GM19467 (cell line): ENCODE data around the gene OR1A1.
"Not testable (repeated sequence)": the region's sequence is repeated elsewhere in the genome, so short reads cannot be mapped to it uniquely, and the experiment has no call there.

Experiments used
- ATAC-seq: cut with Tn5 transposase; IDR thresholded peaks from one replicate; pipeline ENCODE4 v1.9.1; 2021; ENCODE audit warnings: mild to moderate bottlenecking, moderate library complexity; ENCODE audit not compliant: unreplicated experiment

The OR1A1 gene, protein sequence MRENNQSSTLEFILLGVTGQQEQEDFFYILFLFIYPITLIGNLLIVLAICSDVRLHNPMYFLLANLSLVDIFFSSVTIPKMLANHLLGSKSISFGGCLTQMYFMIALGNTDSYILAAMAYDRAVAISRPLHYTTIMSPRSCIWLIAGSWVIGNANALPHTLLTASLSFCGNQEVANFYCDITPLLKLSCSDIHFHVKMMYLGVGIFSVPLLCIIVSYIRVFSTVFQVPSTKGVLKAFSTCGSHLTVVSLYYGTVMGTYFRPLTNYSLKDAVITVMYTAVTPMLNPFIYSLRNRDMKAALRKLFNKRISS

DNA sequence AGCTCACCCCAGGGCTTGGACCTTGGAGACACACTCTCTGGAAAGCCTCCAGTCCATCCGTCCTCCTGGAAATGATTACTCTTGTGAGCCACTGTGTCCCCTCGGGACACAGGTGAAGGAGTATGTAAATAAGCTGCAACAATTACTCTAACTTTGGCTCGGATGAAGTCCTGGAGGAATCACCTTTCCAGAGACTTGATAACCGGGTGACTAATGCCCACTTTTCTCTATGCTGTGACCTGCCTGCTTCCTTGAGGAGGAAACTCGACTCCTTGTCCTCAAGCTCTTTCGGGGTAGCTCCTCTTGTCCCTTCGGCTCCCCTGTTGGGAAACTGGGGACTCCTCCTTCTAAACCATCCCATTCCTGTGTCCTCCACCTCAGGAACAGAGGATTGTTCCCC is at the start of gene OR1A1:
Gene OR1A1, plus strand, starts transcription at position 301 of the 400 bp plus-strand sequence. CDS start 7,954 bp downstream, outside the sequence.
- no peak for ATAC-seq

DNA sequence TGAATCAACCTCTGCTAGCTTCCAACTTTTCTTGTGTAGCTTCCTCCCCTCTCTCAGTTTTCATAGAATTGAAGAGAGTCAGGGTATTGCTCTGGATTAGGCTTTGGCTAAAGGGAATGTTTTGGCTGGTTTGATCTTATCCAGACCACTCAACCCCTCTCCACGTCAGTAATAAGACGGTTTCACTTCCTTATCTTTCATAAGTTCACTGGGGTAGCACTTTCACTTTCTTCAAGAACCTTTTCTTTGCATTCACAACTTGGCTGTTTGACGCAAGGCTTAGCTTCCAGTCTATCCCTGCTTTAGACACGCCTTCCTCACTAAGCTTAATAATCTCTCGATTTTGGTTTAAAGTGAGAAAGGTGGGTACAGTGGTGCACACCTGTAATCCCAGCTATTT is 39.9 kb upstream of the OR1A1 start:
- no peak for ATAC-seq

DNA sequence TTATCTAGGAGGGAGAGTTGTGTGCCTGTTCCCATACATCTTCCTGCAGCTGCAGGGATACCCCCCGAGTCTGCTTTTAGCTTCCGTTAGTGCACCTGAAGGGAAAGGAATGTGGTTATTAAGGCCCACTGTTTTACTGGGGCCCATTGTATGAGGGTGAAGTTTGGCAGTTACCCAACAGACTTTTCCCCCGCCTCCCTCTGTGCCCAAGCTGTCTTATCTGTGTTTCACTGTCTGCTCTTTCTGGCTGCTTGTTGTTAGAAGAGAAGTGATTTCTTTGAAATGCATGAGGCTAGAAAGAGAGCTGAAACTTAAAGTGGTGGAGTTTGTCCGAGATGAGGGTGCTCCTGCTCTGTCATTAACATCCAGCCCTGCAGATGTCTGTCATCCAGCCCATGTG is 17.5 kb upstream of the OR1A1 start:
- no peak for ATAC-seq

DNA sequence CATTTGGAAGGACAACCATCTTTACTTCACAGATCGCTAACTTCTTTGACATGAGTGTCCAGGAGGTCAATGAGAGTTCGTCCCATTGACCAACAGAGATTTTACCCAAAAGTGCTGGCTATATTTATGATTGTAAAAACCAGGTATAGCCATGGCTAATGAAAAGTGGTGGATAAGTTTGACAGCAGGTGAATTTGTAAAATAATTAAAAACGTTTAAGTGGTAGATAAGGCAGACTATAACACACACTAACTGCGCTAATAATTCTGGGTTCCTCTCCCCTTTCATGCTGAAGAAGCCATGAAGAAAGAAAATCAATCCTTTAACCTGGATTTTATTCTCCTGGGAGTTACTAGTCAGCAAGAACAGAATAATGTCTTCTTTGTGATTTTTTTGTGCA is 10.2 kb upstream of the OR1A1 start, which contains the start of gene OR1A2:
Gene OR1A2, plus strand, starts transcription at position 301 of the 400 bp plus-strand sequence. Its CDS starts 0 bp downstream, at position 301.
- no peak for ATAC-seq

DNA sequence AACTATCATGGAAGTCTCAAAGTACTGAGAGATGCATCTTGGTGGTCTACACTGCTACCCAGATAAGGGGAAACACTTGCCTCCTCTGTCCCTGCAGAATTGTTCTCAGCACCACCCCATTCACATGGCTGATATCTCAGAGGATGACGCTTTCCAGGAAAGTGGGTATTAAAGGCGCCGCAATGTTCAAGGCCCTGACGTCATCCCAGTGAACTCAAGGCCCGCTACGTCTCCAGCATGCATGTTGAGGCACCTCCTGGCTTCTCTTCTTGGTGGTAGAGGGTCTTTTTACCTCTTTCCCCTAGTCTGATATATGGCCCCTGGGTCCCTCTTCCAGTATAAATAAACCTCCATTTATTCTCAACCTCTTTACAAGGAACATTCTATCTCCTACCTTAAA is 1.0 kb downstream of the OR1A1 start:
- ATAC-seq = no peak

DNA sequence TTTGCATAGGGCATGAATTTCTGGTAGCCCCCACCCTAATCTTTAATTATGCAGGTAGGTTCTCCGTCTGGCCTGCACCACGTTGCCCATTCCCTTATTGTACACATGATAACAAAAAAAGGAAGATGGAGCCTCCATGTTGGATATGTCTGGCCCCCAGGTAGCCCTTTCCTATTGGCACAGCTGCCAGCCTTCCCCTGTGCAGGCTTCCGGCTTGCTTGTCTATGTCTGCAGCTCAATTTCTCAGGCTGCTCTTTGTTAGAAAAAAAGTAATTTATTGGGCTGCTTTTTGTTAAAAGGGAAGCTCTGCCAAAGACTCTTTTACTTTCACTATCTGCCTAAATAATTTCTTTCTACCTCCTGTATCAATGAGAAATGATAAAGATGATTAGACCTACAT is 5.5 kb downstream of the OR1A1 start:
- ATAC-seq = no peak

DNA sequence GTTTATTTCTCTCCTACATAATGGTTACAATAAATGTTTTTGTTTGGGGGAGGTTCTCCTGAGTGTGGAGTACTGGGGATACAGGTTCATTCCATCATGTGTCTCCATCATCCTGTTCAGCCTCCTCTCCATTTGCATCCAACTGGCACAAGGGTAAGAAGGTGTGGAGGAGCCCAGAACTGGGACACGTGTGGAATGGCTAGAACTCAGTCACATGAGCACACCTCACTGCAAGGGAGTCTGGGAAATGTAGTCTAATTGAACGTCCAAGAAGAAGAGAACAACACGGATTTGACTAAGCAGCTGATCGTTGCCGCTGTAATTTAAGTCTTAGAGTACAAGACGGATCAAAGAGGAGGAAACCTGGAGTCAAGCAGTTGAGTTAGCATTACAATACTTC is 6.1 kb downstream of the OR1A1 start:
- ATAC-seq = no peak

DNA sequence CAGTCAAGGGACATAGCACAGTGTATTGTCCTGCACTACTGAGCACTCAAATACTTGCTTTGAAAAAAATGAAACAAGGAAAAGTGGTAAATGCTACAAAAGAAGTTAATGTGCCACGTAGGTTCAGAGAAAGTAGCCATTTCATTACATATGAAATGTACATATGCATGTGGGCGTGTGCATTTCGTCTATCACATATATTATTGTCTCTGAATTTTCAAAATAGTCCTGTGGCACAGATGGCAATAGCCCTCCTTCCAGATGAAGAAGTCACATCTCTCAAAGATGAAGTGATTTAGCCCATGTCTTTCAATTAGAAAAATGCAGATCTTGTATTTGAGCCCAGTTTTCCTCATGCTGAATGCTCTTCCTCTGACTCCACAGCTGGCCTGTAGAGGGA is 12.5 kb downstream of the OR1A1 start:
- ATAC-seq = not testable (repeated sequence)

DNA sequence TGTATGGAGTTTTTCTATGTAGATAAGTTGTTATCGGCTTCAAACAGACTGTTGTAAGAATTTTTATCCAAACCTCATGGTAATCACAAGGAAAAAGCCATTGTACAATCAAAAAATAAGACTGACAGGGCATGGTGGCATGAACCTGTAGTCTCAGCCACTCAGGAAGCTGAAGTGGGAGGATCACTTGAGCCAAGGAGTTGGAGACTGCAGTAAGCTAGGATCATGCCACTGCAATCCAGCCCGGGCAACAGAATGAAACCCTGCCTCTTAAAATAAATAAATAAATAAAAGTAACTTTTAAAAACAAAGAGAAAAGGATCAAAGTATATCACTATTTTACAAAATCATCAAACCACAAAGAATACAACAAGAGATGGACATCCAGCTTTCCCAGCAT is 14.4 kb downstream of the OR1A1 start:
- no peak for ATAC-seq

DNA sequence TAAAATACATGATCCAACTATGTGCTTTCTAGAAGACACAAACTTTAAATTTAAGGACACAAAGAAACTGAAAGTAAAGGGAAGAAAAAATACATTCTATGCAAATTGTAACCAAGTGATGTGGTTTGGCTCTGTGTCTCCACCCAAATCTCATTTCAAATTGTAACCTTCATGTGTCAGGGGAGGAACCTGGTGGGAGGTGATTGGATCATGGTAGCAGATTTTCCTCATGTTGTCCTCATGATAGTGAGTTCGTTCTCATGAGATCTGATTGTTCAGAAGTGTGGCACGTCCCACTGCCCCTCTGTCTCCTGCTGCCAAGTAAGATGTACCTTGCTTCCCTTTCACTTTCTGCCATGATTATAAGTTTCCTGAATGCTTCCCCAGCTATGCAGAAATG is 15.0 kb downstream of the OR1A1 start:
- no peak for ATAC-seq

DNA sequence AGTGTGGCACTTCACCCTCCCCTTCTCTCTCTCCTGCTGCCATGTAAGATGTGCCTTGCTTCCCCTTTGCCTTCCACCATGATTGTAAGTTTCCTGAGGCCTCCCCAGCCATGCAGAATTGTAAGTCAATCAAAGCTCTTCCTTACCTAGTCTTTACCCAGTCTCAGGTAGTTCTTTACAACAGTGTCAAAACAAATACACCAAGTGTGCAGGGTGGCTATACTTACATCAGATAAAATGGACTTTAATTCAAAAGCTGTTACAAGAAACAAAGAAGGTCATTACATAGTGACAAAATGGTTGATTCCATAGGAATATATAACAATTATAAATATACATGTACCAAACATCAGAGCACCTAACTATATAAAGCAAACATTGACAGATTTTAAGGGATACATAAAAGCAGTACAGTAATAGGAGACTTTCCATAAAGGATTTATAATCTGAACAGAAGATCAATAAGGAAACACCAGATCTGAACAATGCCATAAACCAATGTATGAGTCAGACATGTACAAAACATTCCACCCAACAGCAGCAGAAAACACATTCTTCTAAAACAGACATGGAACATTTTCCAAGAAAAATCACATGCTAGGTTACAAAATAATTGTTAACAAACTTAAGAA is 17.4 kb downstream of the OR1A1 start:
- not testable (repeated sequence) for ATAC-seq

DNA sequence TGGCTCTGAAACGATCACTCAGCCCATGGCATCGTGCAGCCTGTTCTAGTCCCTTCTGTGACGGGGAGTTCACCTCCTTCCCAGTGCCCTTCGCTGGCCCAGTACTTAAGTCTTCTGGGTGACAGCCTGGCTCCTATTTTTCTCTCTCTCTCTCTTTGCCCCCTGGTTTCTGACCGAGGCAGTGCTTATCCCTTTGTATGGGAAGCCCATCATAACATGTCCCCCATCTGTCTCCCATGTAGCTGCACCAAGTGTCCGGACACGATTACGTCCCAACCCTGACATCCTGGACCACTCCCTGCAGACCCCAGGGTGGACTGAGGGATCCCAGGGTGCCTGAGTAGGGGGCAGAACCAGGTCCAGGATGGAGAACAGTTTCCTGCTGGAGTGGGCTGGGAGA is 24.8 kb downstream of the OR1A1 start:
- not testable (repeated sequence) for ATAC-seq

DNA sequence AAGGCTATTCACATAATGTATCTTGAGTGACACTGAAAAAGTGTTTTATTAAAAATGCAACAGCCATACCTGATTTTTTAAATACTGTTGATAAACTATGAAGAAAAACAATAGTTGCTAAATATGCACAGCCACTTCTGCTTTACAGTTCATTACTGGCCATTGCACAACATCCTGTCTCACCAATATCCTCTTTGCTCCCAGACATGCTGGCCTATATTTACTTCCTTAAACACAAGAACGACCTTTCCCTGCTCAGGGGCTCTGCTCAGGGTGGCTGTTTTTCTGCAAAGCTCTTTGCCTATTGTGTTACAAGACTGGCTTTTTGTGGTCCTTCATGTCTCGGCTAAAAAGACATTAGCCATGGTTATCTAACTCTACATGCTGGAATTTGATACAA is 31.2 kb downstream of the OR1A1 start:
- ATAC-seq = not testable (repeated sequence)

DNA sequence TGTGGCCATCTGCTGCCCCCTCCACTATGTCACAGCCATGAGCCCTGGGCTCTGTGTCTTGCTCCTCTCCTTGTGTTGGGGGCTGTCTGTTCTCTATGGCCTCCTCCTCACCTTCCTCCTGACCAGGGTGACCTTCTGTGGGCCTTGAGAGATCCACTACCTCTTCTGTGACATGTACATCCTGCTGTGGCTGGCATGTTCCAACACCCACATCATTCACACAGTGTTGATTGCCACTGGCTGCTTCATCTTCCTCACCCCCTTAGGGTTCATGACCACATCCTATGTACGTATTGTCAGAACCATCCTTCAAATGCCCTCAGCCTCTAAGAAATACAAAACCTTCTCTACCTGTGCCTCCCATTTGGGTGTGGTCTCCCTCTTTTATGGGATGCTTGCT is 33.6 kb downstream of the OR1A1 start:
- ATAC-seq = not testable (repeated sequence)

DNA sequence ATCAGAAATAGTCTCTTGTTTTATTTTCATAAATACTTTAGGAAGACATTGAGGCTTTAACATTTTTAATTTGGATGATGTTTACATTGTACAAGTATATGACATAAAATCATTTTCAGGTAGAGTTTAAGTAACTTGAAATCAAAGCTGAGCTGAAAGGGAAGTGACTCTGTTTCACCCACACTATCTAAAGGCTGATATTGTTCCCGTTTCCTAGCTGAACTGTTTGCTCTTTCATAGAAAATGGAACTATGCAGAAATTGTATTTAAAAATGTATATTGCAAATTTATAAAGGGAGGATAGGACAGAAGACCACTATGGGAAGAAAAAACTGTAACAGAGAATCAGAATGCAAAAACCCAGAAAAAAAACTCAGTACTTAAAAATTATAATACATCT is 37.4 kb downstream of the OR1A1 start:
- not testable (repeated sequence) for ATAC-seq

DNA sequence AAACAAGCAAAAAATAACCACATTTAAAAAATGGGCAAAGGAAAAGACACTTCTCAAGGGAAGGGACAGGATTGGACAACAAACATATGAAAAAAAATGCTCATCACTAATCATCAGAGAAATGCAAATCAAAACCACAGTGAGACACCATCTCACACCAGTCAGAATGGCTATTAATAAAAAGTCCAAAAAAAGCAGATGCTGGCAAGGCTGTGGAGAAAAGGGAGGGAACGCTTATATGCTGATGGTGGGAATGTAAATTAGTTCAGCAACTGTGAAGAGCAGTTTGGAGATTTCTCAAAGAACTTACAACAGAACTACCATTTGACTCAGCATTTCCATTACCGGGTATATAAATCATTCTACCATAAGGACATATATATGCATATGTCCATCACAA is 41.5 kb downstream of the OR1A1 start:
- not testable (repeated sequence) for ATAC-seq

DNA sequence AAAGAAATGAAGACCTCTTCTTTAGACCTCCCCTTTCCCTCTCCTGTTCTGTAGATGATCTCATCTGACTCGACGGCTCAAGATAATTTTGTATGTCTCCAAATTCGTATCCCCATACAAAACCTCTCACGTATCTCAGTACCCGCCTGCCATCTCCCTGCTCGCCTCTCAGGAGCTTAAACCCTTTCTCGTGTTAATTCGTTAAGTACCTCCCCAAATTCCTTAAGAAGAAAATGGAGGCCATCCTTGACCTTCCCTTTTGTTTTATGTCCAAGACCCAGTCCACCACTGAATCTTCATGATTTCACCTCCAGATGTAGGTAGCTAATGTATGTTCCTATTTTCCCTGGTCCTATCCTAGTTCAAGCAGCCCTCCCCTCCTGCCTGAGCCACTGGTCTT is 49.1 kb downstream of the OR1A1 start:
- no peak for ATAC-seq

DNA sequence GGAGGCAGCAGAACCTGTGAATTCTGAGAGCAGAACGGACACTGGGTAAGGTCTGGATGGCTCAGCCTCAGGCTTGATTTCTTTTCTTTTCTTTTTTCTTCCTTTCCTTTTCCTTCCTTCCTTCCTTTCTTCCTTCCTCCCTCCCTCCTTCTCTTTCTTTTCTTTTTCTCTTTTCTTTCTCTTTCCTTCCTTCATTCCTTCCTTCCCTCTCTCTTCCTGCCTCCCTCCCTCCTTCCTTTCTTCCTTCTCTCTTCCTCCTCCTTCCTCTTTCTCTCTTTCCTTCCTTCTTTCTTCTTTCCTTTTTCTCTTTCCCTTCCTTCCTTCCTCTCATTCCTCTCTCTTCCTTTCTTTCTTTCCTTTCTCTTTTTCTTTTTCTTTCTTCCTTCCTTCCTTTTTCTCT is 52.7 kb downstream of the OR1A1 start:
- ATAC-seq = no peak

DNA sequence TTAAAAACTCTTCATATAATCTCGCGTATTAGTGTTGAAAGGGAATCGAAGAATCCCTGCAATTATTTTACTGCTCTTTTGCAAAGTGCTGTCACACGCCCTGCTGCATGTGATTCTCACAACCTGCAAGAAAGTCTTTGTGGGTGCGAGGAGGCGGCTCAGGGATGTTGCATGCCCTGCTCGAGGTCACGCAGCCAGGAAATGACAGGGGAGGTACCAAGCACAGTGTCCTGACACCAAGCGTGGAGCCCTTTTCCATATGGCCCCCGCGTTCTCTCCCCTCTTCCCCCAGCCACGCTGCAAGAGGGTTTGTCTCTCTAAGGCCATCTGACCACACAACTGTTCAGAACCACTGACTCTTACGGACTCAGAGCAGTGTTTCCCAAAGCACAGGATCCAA is 53.1 kb downstream of the OR1A1 start:
- ATAC-seq = no peak
